Fibroblast of skin of back (primary cell): ENCODE data around the gene YY1AP1.
A peak's percentile ranks its signal among the peaks of the same experiment; 100 is the strongest.
"Not testable (repeated sequence)": the region's sequence is repeated elsewhere in the genome, so short reads cannot be mapped to it uniquely, and the experiment has no call there.

Experiments used
- DNase-seq: peaks from one replicate; pipeline ENCODE4 v3.0.0-alpha.2; 2013

YY1AP1 gene

GRCh38 chr1:155695072-155695471 lies 6.5 kb upstream of the YY1AP1 start:
- no peak for DNase-seq

- DNase-seq, result no peak
These were observed 5.6 kb upstream of the YY1AP1 start for GRCh38 chr1:155694167-155694566.

- no peak for DNase-seq
These were observed 3.5 kb upstream of the YY1AP1 start for GRCh38 chr1:155691992-155692528.

GRCh38 chr1:155689081-155689607 lies 570 bp upstream of the YY1AP1 start, which contains the start of gene DAP3:
DAP3 (plus strand) TSS chr1:155689091; CDS start chr1:155709780, 20,689 bp downstream.
- not testable (repeated sequence) for DNase-seq

- not testable (repeated sequence) for DNase-seq
These were observed 760 bp downstream of the YY1AP1 start for GRCh38 chr1:155687705-155688323.

- DNase-seq, result no peak
These were observed 6.8 kb downstream of the YY1AP1 start for GRCh38 chr1:155681776-155682175.

- DNase-seq, result no peak
These were observed 8.0 kb downstream of the YY1AP1 start for GRCh38 chr1:155680531-155680930.

GRCh38 chr1:155678992-155679391 lies 9.6 kb downstream of the YY1AP1 start:
- not testable (repeated sequence) for DNase-seq

GRCh38 chr1:155678027-155678426 lies 10.5 kb downstream of the YY1AP1 start:
- DNase-seq, result no peak

- no peak for DNase-seq
These were observed 15.6 kb downstream of the YY1AP1 start for GRCh38 chr1:155673003-155673402.

GRCh38 chr1:155671750-155672149 lies 16.8 kb downstream of the YY1AP1 start:
- DNase-seq, result no peak

GRCh38 chr1:155669233-155670162 lies 19.1 kb downstream of the YY1AP1 start:
- DNase-seq, result no peak

GRCh38 chr1:155661239-155661638 lies 27.3 kb downstream of the YY1AP1 start:
- DNase-seq, result not testable (repeated sequence)

- no peak for DNase-seq
These were observed 31.1 kb downstream of the YY1AP1 start for GRCh38 chr1:155657463-155657862.

- no peak for DNase-seq
These were observed 35.6 kb downstream of the YY1AP1 start for GRCh38 chr1:155652951-155653350.

GRCh38 chr1:155651861-155652661 lies 36.5 kb downstream of the YY1AP1 start:
- DNase-seq, result no peak

GRCh38 chr1:155650231-155650757 lies 38.3 kb downstream of the YY1AP1 start:
- no peak for DNase-seq

- no peak for DNase-seq
These were observed 38.9 kb downstream of the YY1AP1 start for GRCh38 chr1:155649676-155650075.

GRCh38 chr1:155648207-155649147 lies 40.1 kb downstream of the YY1AP1 start:
- DNase-seq, result peak; percentile 89

GRCh38 chr1:155646307-155646706 lies 42.3 kb downstream of the YY1AP1 start:
- peak; percentile 11 for DNase-seq

- no peak for DNase-seq
These were observed 42.9 kb downstream of the YY1AP1 start for GRCh38 chr1:155645648-155646047.
